ENCODE results near the gene LGALS3BP. TPM values are rescaled to one million over a fixed set of nuclear protein-coding genes. Genes with fewer than 3 reads are reported as not detected.

LGALS3BP gene
- total and polyA plus RNA-seq, 2 experiments from 2014 or later, result 15.1 to 36.5 TPM

- Histone ChIP-seq H3K4me2 (no peak overlapping the region), H2AFZ (no peak overlapping the region), H3K36me3 (ENCODE audit: insufficient read depth) (no peaks in the 10 kb centered on the region), H3K79me2 (replicated peaks; ENCODE audit: insufficient read depth) (no peaks in the 10 kb centered on the region), H4K20me1 (replicated peaks; ENCODE audit: insufficient read depth) (no peaks in the 10 kb centered on the region), H3K27me3 (ENCODE audit: insufficient read depth) (no peaks in the 10 kb centered on the region), H3K9me2 (ENCODE audit: insufficient read depth) (no peaks in the 10 kb centered on the region), H3F3A (replicated peaks; ENCODE audit: low read depth) (0 out of 2 replicates have a peak, but pooled peaks cover 4% of the 10 kb centered on the region), H3K4me1 (ENCODE audit: insufficient read depth) (no peaks in the 10 kb centered on the region), H3K4me3 (no peak overlapping the region), H3K27ac (ENCODE audit: low read depth) (no peak overlapping the region)
- peak; percentile 52 for ATAC-seq
- TF ChIP-seq CTCF (conservative IDR thresholded peaks at IDR 0.05; ENCODE audit: low read depth in 2 of 2), result peak; percentile 89 to 97
- TF ChIP-seq STAT1 (IDR thresholded peaks at IDR 0.05; ENCODE audit: unreplicated experiment), result no peak
- TF ChIP-seq CREB1 (CRISPR knock-in tag; IDR thresholded peaks at IDR 0.05; ENCODE audit: low read depth), result no peak
- TF ChIP-seq EZH2 (IDR thresholded peaks at IDR 0.05; ENCODE audit: low read depth, unreplicated experiment), result no peak
- Mint-ChIP-seq H3K36me3 (ENCODE audit: low read depth) (peaks cover 13% of the 10 kb centered on the region), H3K27me3 (ENCODE audit: insufficient read depth, low read depth, poor library complexity) (peaks cover 23% of the 10 kb centered on the region), H3K27ac (peak overlapping the region; percentile 90; the same call in 1 of the 2 replicates), H3K9me3 (no peaks in the 10 kb centered on the region), H3K4me1 (peaks cover 24% of the 10 kb centered on the region), H3K4me3 (no peak overlapping the region; the same call in 2 of the 3 replicates)
- DNase-seq (ENCODE audit: low spot score), result peak; percentile 94
These were observed 8.6 kb downstream of the LGALS3BP start for GRCh38 chr17:78970834-78971755.

GRCh38 chr17:78969865-78970264 is 9.9 kb downstream of the LGALS3BP start:
- Histone ChIP-seq H2AFZ (no peak overlapping the region), H3K27me3 (ENCODE audit: insufficient read depth) (no peaks in the 10 kb centered on the region), H3K9me2 (ENCODE audit: insufficient read depth) (no peaks in the 10 kb centered on the region), H3K79me2 (replicated peaks; ENCODE audit: insufficient read depth) (no peaks in the 10 kb centered on the region), H3K4me1 (ENCODE audit: insufficient read depth) (no peaks in the 10 kb centered on the region), H3F3A (replicated peaks; ENCODE audit: low read depth) (0 out of 2 replicates have a peak, but pooled peaks cover 4% of the 10 kb centered on the region), H3K4me2 (no peak overlapping the region), H4K20me1 (replicated peaks; ENCODE audit: insufficient read depth) (no peaks in the 10 kb centered on the region), H3K27ac (ENCODE audit: low read depth) (no peak overlapping the region), H3K4me3 (no peak overlapping the region), H3K36me3 (ENCODE audit: insufficient read depth) (no peaks in the 10 kb centered on the region)
- peaks cover 22% of the 10 kb centered on the region for H3K27me3 Mint-ChIP-seq (ENCODE audit: insufficient read depth, low read depth, poor library complexity)
- ATAC-seq (no peak), DNase-seq (ENCODE audit: low spot score) (no peak)
- peaks cover 10% of the 10 kb centered on the region for H3K36me3 Mint-ChIP-seq (ENCODE audit: low read depth)
- H3K4me1 Mint-ChIP-seq, result peaks cover 17% of the 10 kb centered on the region
- no peaks in the 10 kb centered on the region for H3K9me3 Mint-ChIP-seq
- no peak overlapping the region for H3K27ac Mint-ChIP-seq
- no peak for TF ChIP-seq NANOG (IDR thresholded peaks at IDR 0.05; ENCODE audit: borderline replicate concordance)
- H3K4me3 Mint-ChIP-seq, result no peak overlapping the region

- Mint-ChIP-seq H3K27ac (no peak overlapping the region), H3K36me3 (ENCODE audit: low read depth) (peaks cover 7% of the 10 kb centered on the region)
- ATAC-seq, result no peak
- TF ChIP-seq ETS1 (IDR thresholded peaks at IDR 0.05) (no peak), POLR2AphosphoS5 (IDR thresholded peaks at IDR 0.05; ENCODE audit: low read depth) (no peak), ZNF114 (CRISPR knock-in tag; IDR thresholded peaks at IDR 0.05) (no peak), CTCF (conservative IDR thresholded peaks at IDR 0.05; ENCODE audit: low read depth in 2 of 2) (no peak)
These were observed 11.9 kb downstream of the LGALS3BP start for GRCh38 chr17:78967782-78968362.

More at GRCh38 chr17:78967782-78968362, 11.9 kb downstream of the LGALS3BP start:
- no peaks in the 10 kb centered on the region for H3K79me2 ChIP-seq (replicated peaks; ENCODE audit: insufficient read depth)
- H3K4me1 ChIP-seq (ENCODE audit: insufficient read depth), result no peaks in the 10 kb centered on the region
- H4K20me1 ChIP-seq (replicated peaks; ENCODE audit: insufficient read depth), result no peaks in the 10 kb centered on the region
- no peak overlapping the region for H3K4me2 ChIP-seq
- no peak overlapping the region for H2AFZ ChIP-seq
- no peak overlapping the region for H3K4me3 Mint-ChIP-seq
- 0 out of 2 replicates have a peak, but pooled peaks cover 4% of the 10 kb centered on the region for H3F3A ChIP-seq (replicated peaks; ENCODE audit: low read depth)
- no peak overlapping the region for H3K4me3 ChIP-seq
- no peak overlapping the region for H3K27ac ChIP-seq (ENCODE audit: low read depth)
- DNase-seq (ENCODE audit: low spot score), result no peak
- no peaks in the 10 kb centered on the region for H3K9me2 ChIP-seq (ENCODE audit: insufficient read depth)
- no peaks in the 10 kb centered on the region for H3K36me3 ChIP-seq (ENCODE audit: insufficient read depth)
- H3K4me1 Mint-ChIP-seq, result peaks cover 9% of the 10 kb centered on the region
- H3K9me3 Mint-ChIP-seq, result no peaks in the 10 kb centered on the region
- no peaks in the 10 kb centered on the region for H3K27me3 ChIP-seq (ENCODE audit: insufficient read depth)
- peaks cover 16% of the 10 kb centered on the region for H3K27me3 Mint-ChIP-seq (ENCODE audit: insufficient read depth, low read depth, poor library complexity)

All from GM23338 (cell line).